Measurements from ENCODE around the gene PTGIS. TPM values are rescaled to one million over a fixed set of nuclear protein-coding genes. Genes with fewer than 3 reads are reported as not detected.

The PTGIS gene
- total RNA-seq, 1 donor from 2014 or later, result 12.2 TPM

DNA sequence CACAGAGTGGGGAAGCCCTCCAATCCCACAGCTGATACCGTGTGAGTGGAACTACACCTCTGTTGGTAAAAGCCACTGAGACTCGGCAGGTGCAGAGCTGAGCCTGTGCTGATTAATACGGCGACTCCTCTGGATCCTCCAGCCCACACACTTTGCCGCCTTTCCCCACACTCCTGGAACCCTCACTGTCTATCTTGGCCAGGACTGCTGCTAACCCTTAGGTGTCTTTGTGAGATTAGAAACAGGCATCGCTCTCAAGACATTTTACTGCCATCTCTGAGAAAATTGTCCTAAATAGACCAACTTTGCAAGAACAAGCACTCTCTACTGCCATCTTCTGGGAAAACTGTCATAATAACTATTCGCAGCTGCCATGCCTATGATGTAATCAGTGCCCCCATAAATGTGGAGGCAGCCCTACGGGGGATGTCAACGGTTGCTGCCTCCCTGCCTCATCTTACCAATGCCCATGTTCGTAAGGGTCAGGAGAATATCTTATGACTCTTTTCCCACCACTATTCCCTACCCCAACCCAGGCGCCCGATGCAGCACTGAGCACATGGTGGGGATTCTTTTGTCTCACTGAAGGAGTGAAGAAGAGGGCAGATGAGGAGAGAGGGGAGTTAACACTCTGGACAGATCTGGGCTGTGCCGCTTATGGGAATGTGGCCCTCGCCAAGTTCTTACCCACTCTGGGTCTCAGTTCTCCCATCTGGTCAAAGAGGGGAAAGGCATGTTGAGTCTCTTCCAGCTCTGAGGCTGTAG lies 59.3 kb downstream of the PTGIS start:
- TF ChIP-seq, protein P1, sequence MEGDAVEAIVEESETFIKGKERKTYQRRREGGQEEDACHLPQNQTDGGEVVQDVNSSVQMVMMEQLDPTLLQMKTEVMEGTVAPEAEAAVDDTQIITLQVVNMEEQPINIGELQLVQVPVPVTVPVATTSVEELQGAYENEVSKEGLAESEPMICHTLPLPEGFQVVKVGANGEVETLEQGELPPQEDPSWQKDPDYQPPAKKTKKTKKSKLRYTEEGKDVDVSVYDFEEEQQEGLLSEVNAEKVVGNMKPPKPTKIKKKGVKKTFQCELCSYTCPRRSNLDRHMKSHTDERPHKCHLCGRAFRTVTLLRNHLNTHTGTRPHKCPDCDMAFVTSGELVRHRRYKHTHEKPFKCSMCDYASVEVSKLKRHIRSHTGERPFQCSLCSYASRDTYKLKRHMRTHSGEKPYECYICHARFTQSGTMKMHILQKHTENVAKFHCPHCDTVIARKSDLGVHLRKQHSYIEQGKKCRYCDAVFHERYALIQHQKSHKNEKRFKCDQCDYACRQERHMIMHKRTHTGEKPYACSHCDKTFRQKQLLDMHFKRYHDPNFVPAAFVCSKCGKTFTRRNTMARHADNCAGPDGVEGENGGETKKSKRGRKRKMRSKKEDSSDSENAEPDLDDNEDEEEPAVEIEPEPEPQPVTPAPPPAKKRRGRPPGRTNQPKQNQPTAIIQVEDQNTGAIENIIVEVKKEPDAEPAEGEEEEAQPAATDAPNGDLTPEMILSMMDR (IDR thresholded peaks at IDR 0.05; ENCODE audit: unreplicated experiment), result peak; percentile 64
- Mint-ChIP-seq H3K27ac (ENCODE audit: unreplicated experiment) (peak overlapping the region; percentile 45), H3K27me3 (ENCODE audit: unreplicated experiment) (peaks cover 5% of the 10 kb centered on the region), H3K36me3 (ENCODE audit: low read depth, unreplicated experiment) (peaks cover 7% of the 10 kb centered on the region), H3K9me3 (ENCODE audit: unreplicated experiment) (no peaks in the 10 kb centered on the region), H3K4me1 (ENCODE audit: unreplicated experiment) (peaks cover 10% of the 10 kb centered on the region), H3K4me3 (ENCODE audit: unreplicated experiment) (no peak overlapping the region)
- no peak for DNase-seq (ENCODE audit: low spot score)

DNA sequence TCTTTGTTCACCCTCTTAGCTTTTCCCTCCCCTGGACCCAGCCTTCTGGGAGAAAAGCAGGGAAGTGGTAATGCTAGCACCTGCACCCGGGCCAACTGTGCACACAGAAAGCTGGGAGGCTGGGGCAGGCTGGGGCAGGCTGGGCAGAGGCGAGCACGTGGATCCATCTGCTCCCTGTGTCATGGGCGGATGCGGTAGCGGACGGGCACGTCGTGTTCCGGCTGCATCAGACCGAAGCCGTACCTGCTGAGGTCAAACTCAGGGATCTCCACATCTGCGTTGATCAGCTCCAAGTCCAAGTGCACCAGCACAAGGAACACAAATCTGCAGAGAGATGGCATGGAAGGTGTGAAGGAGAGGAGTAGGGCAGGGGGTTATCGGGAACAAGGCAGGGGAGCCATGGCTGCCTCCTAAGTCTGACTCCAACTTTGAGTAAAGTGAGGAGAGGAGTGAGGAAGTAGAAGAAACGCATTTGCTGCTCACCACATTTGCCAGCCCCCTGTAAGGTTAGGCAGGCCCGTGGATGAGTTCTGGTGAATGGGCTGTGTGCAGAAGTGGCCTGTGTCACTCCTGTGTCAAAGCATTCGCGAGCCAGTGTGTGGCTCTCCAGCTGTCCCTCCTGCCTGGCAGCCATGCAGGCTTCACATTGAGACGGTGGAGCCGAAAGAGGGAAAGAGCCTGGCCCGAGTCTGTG lies 60.0 kb downstream of the PTGIS start:
- Mint-ChIP-seq H3K4me1 (ENCODE audit: unreplicated experiment) (peaks cover 10% of the 10 kb centered on the region), H3K36me3 (ENCODE audit: low read depth, unreplicated experiment) (peaks cover 4% of the 10 kb centered on the region), H3K27me3 (ENCODE audit: unreplicated experiment) (peaks cover 5% of the 10 kb centered on the region), H3K4me3 (ENCODE audit: unreplicated experiment) (no peak overlapping the region), H3K9me3 (ENCODE audit: unreplicated experiment) (no peaks in the 10 kb centered on the region), H3K27ac (ENCODE audit: unreplicated experiment) (no peak overlapping the region)
- DNase-seq (ENCODE audit: low spot score), result no peak
- TF ChIP-seq, protein P1 (IDR thresholded peaks at IDR 0.05; ENCODE audit: unreplicated experiment), result no peak

DNA sequence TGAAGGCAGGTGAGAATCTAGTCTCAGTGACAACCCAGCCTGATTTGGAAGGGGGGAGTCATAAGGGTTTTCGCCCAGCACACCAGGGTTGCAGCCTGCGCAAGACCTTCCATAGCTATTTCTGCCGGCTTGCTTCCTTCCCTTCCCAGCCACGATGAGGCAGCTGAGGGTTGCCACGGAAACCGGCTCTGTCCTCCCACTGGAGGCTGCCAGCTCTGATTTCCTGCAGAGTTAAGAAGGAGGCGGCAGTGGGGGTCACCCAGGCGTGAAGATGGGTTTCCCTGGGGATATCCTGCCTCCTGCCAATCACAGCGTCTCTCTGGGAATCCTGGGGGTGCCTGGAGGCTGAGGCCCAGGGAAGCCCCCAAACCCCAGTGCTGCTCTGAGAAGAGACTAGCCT lies 62.4 kb downstream of the PTGIS start:
- DNase-seq (ENCODE audit: low spot score), result peak; percentile 85
- H3K4me1 Mint-ChIP-seq (ENCODE audit: unreplicated experiment), result peaks cover 10% of the 10 kb centered on the region
- H3K4me3 Mint-ChIP-seq (ENCODE audit: unreplicated experiment), result no peak overlapping the region
- H3K36me3 Mint-ChIP-seq (ENCODE audit: low read depth, unreplicated experiment), result peaks cover 4% of the 10 kb centered on the region
- H3K9me3 Mint-ChIP-seq (ENCODE audit: unreplicated experiment), result no peaks in the 10 kb centered on the region
- no peak overlapping the region for H3K27ac Mint-ChIP-seq (ENCODE audit: unreplicated experiment)
- peaks cover 5% of the 10 kb centered on the region for H3K27me3 Mint-ChIP-seq (ENCODE audit: unreplicated experiment)
- TF ChIP-seq, protein P1 (IDR thresholded peaks at IDR 0.05; ENCODE audit: unreplicated experiment), result no peak

DNA sequence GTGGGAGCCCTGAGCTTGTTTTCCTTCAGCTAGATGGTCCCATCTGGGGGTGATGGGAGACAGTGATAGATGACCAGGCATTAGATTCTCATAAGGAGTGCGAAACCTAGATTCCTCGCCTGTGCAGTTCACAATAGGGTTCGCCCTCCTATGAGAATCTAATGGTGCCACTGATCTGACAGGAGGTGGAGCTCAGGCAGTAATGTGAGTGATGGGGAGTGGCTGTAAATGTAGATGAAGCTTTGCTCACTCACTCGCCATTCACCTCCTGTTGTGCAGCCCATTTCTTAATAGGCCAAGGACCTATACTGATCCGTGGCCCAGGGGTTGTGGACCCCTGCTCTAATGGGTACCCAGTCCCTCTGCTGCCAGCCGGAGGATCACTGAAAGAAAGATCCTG lies 64.8 kb downstream of the PTGIS start:
- H3K36me3 Mint-ChIP-seq (ENCODE audit: low read depth, unreplicated experiment), result no peaks in the 10 kb centered on the region
- H3K27me3 Mint-ChIP-seq (ENCODE audit: unreplicated experiment), result peaks cover 6% of the 10 kb centered on the region
- no peaks in the 10 kb centered on the region for H3K9me3 Mint-ChIP-seq (ENCODE audit: unreplicated experiment)
- no peak for DNase-seq (ENCODE audit: low spot score)
- no peak overlapping the region for H3K27ac Mint-ChIP-seq (ENCODE audit: unreplicated experiment)
- TF ChIP-seq, protein P1 (IDR thresholded peaks at IDR 0.05; ENCODE audit: unreplicated experiment), result no peak
- H3K4me3 Mint-ChIP-seq (ENCODE audit: unreplicated experiment), result no peak overlapping the region
- H3K4me1 Mint-ChIP-seq (ENCODE audit: unreplicated experiment), result peaks cover 5% of the 10 kb centered on the region

DNA sequence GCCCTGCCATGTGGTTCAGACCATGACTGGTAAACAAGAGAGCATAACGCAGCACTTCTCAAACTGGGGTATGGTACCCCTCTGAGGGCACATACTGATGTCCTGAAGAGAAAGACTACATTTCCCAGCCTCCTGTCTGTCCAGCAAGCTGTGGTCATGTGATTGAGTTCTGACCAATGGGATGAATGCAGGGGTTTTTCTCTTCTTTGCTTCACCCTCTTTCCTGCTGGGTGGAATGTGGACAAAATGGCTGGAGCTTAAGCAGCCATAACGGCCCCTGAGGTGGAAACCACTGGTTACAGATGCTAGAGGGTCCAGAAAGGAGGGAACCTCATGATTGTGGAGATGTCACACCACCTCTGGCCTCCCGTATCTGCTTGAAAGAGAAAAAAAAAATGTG lies 66.0 kb downstream of the PTGIS start:
- TF ChIP-seq, protein P1 (IDR thresholded peaks at IDR 0.05; ENCODE audit: unreplicated experiment), result no peak
- Mint-ChIP-seq H3K9me3 (ENCODE audit: unreplicated experiment) (no peaks in the 10 kb centered on the region), H3K27me3 (ENCODE audit: unreplicated experiment) (peaks cover 8% of the 10 kb centered on the region), H3K4me1 (ENCODE audit: unreplicated experiment) (peaks cover 5% of the 10 kb centered on the region), H3K27ac (ENCODE audit: unreplicated experiment) (no peak overlapping the region), H3K4me3 (ENCODE audit: unreplicated experiment) (no peak overlapping the region), H3K36me3 (ENCODE audit: low read depth, unreplicated experiment) (no peaks in the 10 kb centered on the region)
- DNase-seq (ENCODE audit: low spot score), result no peak
